ENCODE results near the gene TAAR5.

DNA sequence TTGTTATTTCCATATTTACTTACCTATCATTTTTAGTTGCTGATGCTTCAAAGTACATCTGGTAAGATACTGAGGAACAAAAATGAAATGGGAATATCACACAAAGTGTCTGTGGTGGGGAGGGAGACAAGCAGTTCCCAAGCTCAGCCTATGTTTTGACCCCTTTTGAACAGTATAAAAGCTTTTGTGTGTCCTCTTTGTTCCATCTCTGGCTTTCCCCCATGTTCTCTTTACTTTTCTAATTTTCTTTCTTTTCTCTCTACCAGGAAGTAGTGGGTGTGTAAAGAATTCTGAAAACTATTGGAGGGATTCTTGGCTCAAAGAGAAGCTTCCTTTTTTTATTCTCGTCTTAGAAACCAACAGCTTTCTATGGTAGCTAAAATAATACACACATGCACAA is 27.1 kb upstream of the TAAR5 start:
- TF ChIP-seq, protein P1, sequence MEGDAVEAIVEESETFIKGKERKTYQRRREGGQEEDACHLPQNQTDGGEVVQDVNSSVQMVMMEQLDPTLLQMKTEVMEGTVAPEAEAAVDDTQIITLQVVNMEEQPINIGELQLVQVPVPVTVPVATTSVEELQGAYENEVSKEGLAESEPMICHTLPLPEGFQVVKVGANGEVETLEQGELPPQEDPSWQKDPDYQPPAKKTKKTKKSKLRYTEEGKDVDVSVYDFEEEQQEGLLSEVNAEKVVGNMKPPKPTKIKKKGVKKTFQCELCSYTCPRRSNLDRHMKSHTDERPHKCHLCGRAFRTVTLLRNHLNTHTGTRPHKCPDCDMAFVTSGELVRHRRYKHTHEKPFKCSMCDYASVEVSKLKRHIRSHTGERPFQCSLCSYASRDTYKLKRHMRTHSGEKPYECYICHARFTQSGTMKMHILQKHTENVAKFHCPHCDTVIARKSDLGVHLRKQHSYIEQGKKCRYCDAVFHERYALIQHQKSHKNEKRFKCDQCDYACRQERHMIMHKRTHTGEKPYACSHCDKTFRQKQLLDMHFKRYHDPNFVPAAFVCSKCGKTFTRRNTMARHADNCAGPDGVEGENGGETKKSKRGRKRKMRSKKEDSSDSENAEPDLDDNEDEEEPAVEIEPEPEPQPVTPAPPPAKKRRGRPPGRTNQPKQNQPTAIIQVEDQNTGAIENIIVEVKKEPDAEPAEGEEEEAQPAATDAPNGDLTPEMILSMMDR (IDR thresholded peaks at IDR 0.05; ENCODE audit: extremely low read depth in 1 of 2, insufficient read depth in 1 of 2, low read depth in 1 of 2, low read length in 2 of 2): no peak
- TF ChIP-seq POLR2A (IDR thresholded peaks at IDR 0.05; ENCODE audit: low read depth, low read length): no peak
- no peak for TF ChIP-seq FOS (IDR thresholded peaks at IDR 0.05; ENCODE audit: borderline replicate concordance, insufficient read depth, low read length)
- TF ChIP-seq EZH2 (IDR thresholded peaks at IDR 0.05; ENCODE audit: borderline replicate concordance, low read depth, low read length, severe bottlenecking): no peak
- no peak for TF ChIP-seq JUN (IDR thresholded peaks at IDR 0.05; ENCODE audit: borderline replicate concordance, insufficient read depth, insufficient read length, low read depth)
- no peak for TF ChIP-seq POLR2AphosphoS5 (IDR thresholded peaks at IDR 0.05; ENCODE audit: insufficient read depth, low read depth, low read length)
- no peak for TF ChIP-seq GATA2 (IDR thresholded peaks at IDR 0.05; ENCODE audit: insufficient read depth, insufficient read length, low read depth, low read length)

Data from endothelial cell of umbilical vein (primary cell).